H9 (cell line): ENCODE data around the gene CEP131. TPM values are rescaled to one million over a fixed set of nuclear protein-coding genes. Genes with fewer than 3 reads are reported as not detected.

Experiments
- DNase-seq: peaks from one replicate; pipeline ENCODE4 v3.0.0-alpha.2; 2017
- H2AFZ ChIP-seq: one replicate; pipeline ENCODE4 v1.6.1; 2013; ENCODE audit warnings: mild to moderate bottlenecking, low read length, control low read depth, moderate library complexity
- H2AK5ac ChIP-seq: 2 replicates; pipeline ENCODE4 v1.6.1; 2013; ENCODE audit warnings: low read length, control low read depth, mixed read lengths; ENCODE audit not compliant: insufficient read length
- H2BK120ac ChIP-seq: one replicate; pipeline ENCODE4 v1.6.1; 2013; ENCODE audit warnings: low read depth, mild to moderate bottlenecking, low read length, control low read depth, inconsistent platforms; ENCODE audit not compliant: poor library complexity, severe bottlenecking
- H2BK12ac ChIP-seq: 2 replicates; pipeline ENCODE4 v1.6.1; 2013; ENCODE audit warnings: low read length, control low read depth, mixed read lengths, low read depth; ENCODE audit not compliant: insufficient read length
- H2BK15ac ChIP-seq: 2 replicates; pipeline ENCODE4 v1.6.1; 2013; ENCODE audit warnings: low read depth, low read length, control low read depth
- H2BK20ac ChIP-seq: one replicate; pipeline ENCODE4 v1.6.1; 2013; ENCODE audit warnings: low read depth, mild to moderate bottlenecking, low read length, control low read depth, inconsistent platforms; ENCODE audit not compliant: poor library complexity, severe bottlenecking
- H2BK5ac ChIP-seq: 2 replicates; pipeline ENCODE4 v1.6.1; 2013; ENCODE audit warnings: low read length, control low read depth, mixed read lengths; ENCODE audit not compliant: insufficient read length
- H3K14ac ChIP-seq: 2 replicates; pipeline ENCODE4 v1.6.1; 2013; ENCODE audit warnings: low read length, control low read depth; ENCODE audit not compliant: insufficient read depth
- H3K18ac ChIP-seq: 2 replicates; pipeline ENCODE4 v1.6.1; 2013; ENCODE audit warnings: low read depth, mild to moderate bottlenecking, mixed read lengths, low read length, control low read depth; ENCODE audit not compliant: insufficient read length
- H3K23ac ChIP-seq: 2 replicates; pipeline ENCODE4 v1.6.1; 2013; ENCODE audit warnings: low read length, control low read depth, mixed read lengths, low read depth; ENCODE audit not compliant: insufficient read length
- H3K23me2 ChIP-seq: 2 replicates; pipeline ENCODE4 v1.6.1; 2013; ENCODE audit warnings: low read depth, mild to moderate bottlenecking, mixed read lengths, low read length, control low read depth; ENCODE audit not compliant: insufficient read length, poor library complexity, severe bottlenecking
- H3K27ac ChIP-seq: 2 replicates; pipeline ENCODE4 v1.5.1; 2013; ENCODE audit warnings: low read length, control low read depth, mixed read lengths, low read depth; ENCODE audit not compliant: insufficient read length
- H3K27me3 ChIP-seq: 2 replicates; pipeline ENCODE4 v1.6.1; 2013; ENCODE audit warnings: low read length, control low read depth, inconsistent platforms; ENCODE audit not compliant: insufficient read depth
- H3K4ac ChIP-seq: 2 replicates; pipeline ENCODE4 v1.6.1; 2013; ENCODE audit warnings: low read depth, mild to moderate bottlenecking, control low read depth, inconsistent platforms, low read length, moderate library complexity
- H3K4me1 ChIP-seq: 2 replicates; pipeline ENCODE4 v1.6.1; 2013; ENCODE audit warnings: low read length, control low read depth, inconsistent platforms; ENCODE audit not compliant: insufficient read depth
- H3K4me2 ChIP-seq: 2 replicates; pipeline ENCODE4 v1.6.1; 2013; ENCODE audit warnings: low read length, control low read depth, mixed read lengths; ENCODE audit not compliant: insufficient read length, insufficient read depth
- H3K56ac ChIP-seq: 2 replicates; pipeline ENCODE4 v1.6.1; 2013; ENCODE audit warnings: low read depth, mild to moderate bottlenecking, mixed read lengths, low read length, control low read depth; ENCODE audit not compliant: insufficient read length
- H3K79me1 ChIP-seq: 2 replicates; pipeline ENCODE4 v1.6.1; 2013; ENCODE audit warnings: low read depth, mild to moderate bottlenecking, moderate library complexity, low read length, control low read depth, inconsistent platforms; ENCODE audit not compliant: insufficient read depth, poor library complexity, severe bottlenecking
- H3K79me2 ChIP-seq: 2 replicates; pipeline ENCODE4 v1.6.1; 2013; ENCODE audit warnings: low read length, control low read depth, inconsistent platforms; ENCODE audit not compliant: insufficient read depth
- H3K9ac ChIP-seq: 2 replicates; pipeline ENCODE4 v1.6.1; 2013; ENCODE audit warnings: low read length, control low read depth, mixed read lengths; ENCODE audit not compliant: insufficient read length; ENCODE audit errors: extremely low read depth
- H3K9me3 ChIP-seq: one replicate; pipeline ENCODE4 v1.6.1; 2013; ENCODE audit warnings: low read depth, low read length, inconsistent platforms; ENCODE audit not compliant: control insufficient read depth
- H3T11ph ChIP-seq: one replicate; pipeline ENCODE4 v1.6.1; 2013; ENCODE audit warnings: mild to moderate bottlenecking, low read length, control low read depth, inconsistent platforms
- H4K20me1 ChIP-seq: one replicate; pipeline ENCODE4 v1.6.1; 2013; ENCODE audit not compliant: control insufficient read depth, insufficient read length, insufficient read depth
- H4K5ac ChIP-seq: 2 replicates; pipeline ENCODE4 v1.6.1; 2013; ENCODE audit warnings: low read depth, mild to moderate bottlenecking, mixed read lengths, low read length, control low read depth; ENCODE audit not compliant: insufficient read length
- H4K8ac ChIP-seq: replicated peaks from 2 replicates; pipeline ENCODE4 v1.6.1; 2013; ENCODE audit warnings: low read length, control low read depth, mixed read lengths, low read depth; ENCODE audit not compliant: insufficient read length
- H4K91ac ChIP-seq: 2 replicates; pipeline ENCODE4 v1.6.1; 2013; ENCODE audit warnings: low read depth, mild to moderate bottlenecking, moderate library complexity, mixed read lengths, low read length, control low read depth; ENCODE audit not compliant: insufficient read length
- H3K27ac Mint-ChIP-seq, 3 experiments: 2 replicates in 2 of 3; 3 replicates in 1 of 3; pipeline ENCODE4 v1.8.0; 2020 to 2021; ENCODE audit warnings: mixed read lengths in 3 of 3, mild to moderate bottlenecking in 1 of 3, moderate library complexity in 1 of 3
- H3K27me3 Mint-ChIP-seq: 2 replicates; pipeline ENCODE4 v1.8.0; 2021; ENCODE audit warnings: low read depth, mild to moderate bottlenecking, moderate library complexity, mixed read lengths
- H3K36me3 Mint-ChIP-seq, 3 experiments: 2 replicates in 2 of 3; 3 replicates in 1 of 3; pipeline ENCODE4 v1.8.0; 2020 to 2021; ENCODE audit warnings: low read depth in 3 of 3, mixed read lengths in 3 of 3; ENCODE audit not compliant: insufficient read depth in 1 of 3
- H3K4me1 Mint-ChIP-seq, 2 experiments: 2 replicates each; pipeline ENCODE4 v1.8.0; 2020; ENCODE audit warnings: mixed read lengths in 2 of 2
- H3K4me3 Mint-ChIP-seq, 2 experiments: 2 replicates in 1 of 2; 3 replicates in 1 of 2; pipeline ENCODE4 v1.8.0; 2020 to 2021; ENCODE audit warnings: mild to moderate bottlenecking in 2 of 2, mixed read lengths in 2 of 2, moderate library complexity in 1 of 2
- H3K9me3 Mint-ChIP-seq, 2 experiments: 2 replicates in 1 of 2; 3 replicates in 1 of 2; pipeline ENCODE4 v1.8.0; 2020; ENCODE audit warnings: mild to moderate bottlenecking in 2 of 2, mixed read lengths in 2 of 2, moderate library complexity in 1 of 2
- WGBS: extraction: QIAGEN DNeasy Blood & Tissue Kit; methylation state at CpG from one replicate; pipeline ENCODE4 v1.1.7; 2013; ENCODE audit warnings: missing lambda C conversion rate, low lambda C conversion rate, mixed read lengths; ENCODE audit not compliant: insufficient read length; ENCODE audit errors: extremely low coverage; 5-methylcytosine and 5-hydroxymethylcytosine counted together
- total RNA-seq: library from RNA; stranded (reverse); gene quantifications from 2 replicates; pipeline ENCODE4 v1.2.1, GENCODE V29; 2021
- TF ChIP-seq, protein P1 (sequence below): fragments of 200-600 bp; sonication (generic); conservative IDR thresholded peaks from 3 replicates; pipeline ENCODE4 v1.8.0; 2021; ENCODE audit warnings: antibody characterized with exemption, mild to moderate bottlenecking

Gene CEP131
- total RNA-seq, 1 experiment from 2014 or later = 16.3 TPM

DNA sequence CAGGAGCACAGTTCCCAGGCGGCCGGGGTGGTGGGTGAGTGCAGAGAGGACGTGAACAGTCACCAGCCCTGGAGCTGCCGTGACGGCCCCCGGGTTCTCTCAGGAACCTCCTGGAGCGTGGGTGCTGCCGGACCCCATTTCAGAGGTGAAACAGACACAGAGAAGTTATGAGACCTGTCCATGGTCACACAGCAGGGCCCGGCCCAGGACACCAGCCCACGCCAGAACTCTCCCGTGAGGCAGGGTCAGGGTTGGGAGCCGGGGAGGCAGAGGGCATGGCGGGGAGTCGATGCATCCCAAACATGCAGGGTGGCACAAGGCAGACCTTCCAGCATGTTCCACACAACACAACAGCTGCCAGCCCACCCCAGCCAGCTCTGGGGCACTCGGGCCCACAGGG is 61.2 kb downstream of the CEP131 start:
- H3K23ac ChIP-seq = no peak overlapping the region
- no peak overlapping the region for H3K56ac ChIP-seq
- no peaks in the 10 kb centered on the region for H3K9me3 ChIP-seq
- H3K4me1 ChIP-seq = no peaks in the 10 kb centered on the region
- no peak overlapping the region for H3T11ph ChIP-seq
- peaks cover 4% of the 10 kb centered on the region for H4K20me1 ChIP-seq
- H4K5ac ChIP-seq = no peak overlapping the region
- H2BK120ac ChIP-seq = no peak overlapping the region
- TF ChIP-seq, protein P1, sequence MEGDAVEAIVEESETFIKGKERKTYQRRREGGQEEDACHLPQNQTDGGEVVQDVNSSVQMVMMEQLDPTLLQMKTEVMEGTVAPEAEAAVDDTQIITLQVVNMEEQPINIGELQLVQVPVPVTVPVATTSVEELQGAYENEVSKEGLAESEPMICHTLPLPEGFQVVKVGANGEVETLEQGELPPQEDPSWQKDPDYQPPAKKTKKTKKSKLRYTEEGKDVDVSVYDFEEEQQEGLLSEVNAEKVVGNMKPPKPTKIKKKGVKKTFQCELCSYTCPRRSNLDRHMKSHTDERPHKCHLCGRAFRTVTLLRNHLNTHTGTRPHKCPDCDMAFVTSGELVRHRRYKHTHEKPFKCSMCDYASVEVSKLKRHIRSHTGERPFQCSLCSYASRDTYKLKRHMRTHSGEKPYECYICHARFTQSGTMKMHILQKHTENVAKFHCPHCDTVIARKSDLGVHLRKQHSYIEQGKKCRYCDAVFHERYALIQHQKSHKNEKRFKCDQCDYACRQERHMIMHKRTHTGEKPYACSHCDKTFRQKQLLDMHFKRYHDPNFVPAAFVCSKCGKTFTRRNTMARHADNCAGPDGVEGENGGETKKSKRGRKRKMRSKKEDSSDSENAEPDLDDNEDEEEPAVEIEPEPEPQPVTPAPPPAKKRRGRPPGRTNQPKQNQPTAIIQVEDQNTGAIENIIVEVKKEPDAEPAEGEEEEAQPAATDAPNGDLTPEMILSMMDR = no peak
- H4K91ac ChIP-seq = no peak overlapping the region
- no peak overlapping the region for H2BK5ac ChIP-seq
- H3K4ac ChIP-seq = no peak overlapping the region
- H3K14ac ChIP-seq = no peak overlapping the region
- no peak for DNase-seq
- H2BK15ac ChIP-seq = no peak overlapping the region
- H2AK5ac ChIP-seq = no peak overlapping the region
- peaks cover 3% of the 10 kb centered on the region for H3K23me2 ChIP-seq
- H3K79me1 ChIP-seq = no peaks in the 10 kb centered on the region
- H3K27ac Mint-ChIP-seq = no peak overlapping the region; a peak in 1 of 7 replicates
- H2BK20ac ChIP-seq = no peak overlapping the region
- H3K9ac ChIP-seq = no peak overlapping the region
- H2BK12ac ChIP-seq = no peak overlapping the region
- H3K27me3 Mint-ChIP-seq = no peaks in the 10 kb centered on the region; the same call in 1 of the 2 replicates
- no peak overlapping the region for H3K18ac ChIP-seq
- H3K4me2 ChIP-seq = no peak overlapping the region
- no peaks in the 10 kb centered on the region for H3K27me3 ChIP-seq
- no CpG with 5 or more reads among the region's 15 CpGs for WGBS
- no peaks in the 10 kb centered on the region for H3K4me1 Mint-ChIP-seq
- H3K4me3 Mint-ChIP-seq = no peak overlapping the region
- H2AFZ ChIP-seq = no peak overlapping the region
- H3K79me2 ChIP-seq = no peaks in the 10 kb centered on the region
- no peaks in the 10 kb centered on the region for H3K36me3 Mint-ChIP-seq
- H3K9me3 Mint-ChIP-seq = no peaks in the 10 kb centered on the region
- no peak overlapping the region for H3K27ac ChIP-seq
- no peak overlapping the region for H4K8ac ChIP-seq
